ENCODE results near the gene ATG16L2. TPM values are rescaled to one million over a fixed set of nuclear protein-coding genes. Genes with fewer than 3 reads are reported as not detected.

Gene ATG16L2
- total and polyA plus RNA-seq, 10 of the 15 experiments (the other 5 are each of a cell fraction or from before 2014, with no cell fraction given), result 1.9 to 67.7 (median 30.4) TPM

- ChIA-PET POLR2A (interaction anchor here (0.7 kb wide), 1 partner anchor 1456 kb away, joined by 3 read pairs; no protein-coding TSS in a partner anchor), RAD21 (ENCODE audit: unreplicated experiment) (interaction anchor here (0.7 to 1.6 kb wide), 6 partner anchors 281 to 733 kb away, joined by 3 to 6 read pairs (median 4); no protein-coding TSS in a partner anchor), SMC1A (ENCODE audit: uncharacterized antibody, unreplicated experiment) (interaction anchor here (1.5 to 2.8 kb wide), 2 partner anchors 18 to 336 kb away, joined by 4 to 11 read pairs; no protein-coding TSS in a partner anchor), CTCF (interaction anchor here (0.7 to 2.5 kb wide), 3 partner anchors 10 to 453 kb away, joined by 3 to 13 read pairs (median 3); partner anchors contain the start of gene STARD10)
- in situ Hi-C loops (cut with MboI) (loop anchor here (25.0 kb wide), 1 partner anchor 346 kb away; no protein-coding TSS in a partner anchor), intact Hi-C loops (cut with micrococcal nuclease; ENCODE audit: unreplicated experiment) (no loop called here)
- H3K27me3 ChIP-seq (replicated peaks in 1 of 2; ENCODE audit: control insufficient read depth in 2 of 2, insufficient read depth in 2 of 2, low read length in 1 of 2), result no peaks in the 10 kb centered on the region
- no peak for DNase-seq (ENCODE audit: low read depth, low spot score)
- H3K4me2 ChIP-seq (ENCODE audit: control insufficient read depth, insufficient read depth), result no peak overlapping the region
- no peak overlapping the region for H3K4me3 ChIP-seq
- ATAC-seq, result no peak
- BruUV-seq (replicated peaks), result no TSS peak
- peaks cover 24 to 52% of the 10 kb centered on the region in 2 experiments for H3K36me3 ChIP-seq (ENCODE audit: control insufficient read depth in 2 of 2, insufficient read depth in 2 of 2, low read length in 1 of 2)
- no peak overlapping the region for H3K27ac ChIP-seq (ENCODE audit: control insufficient read depth, insufficient read depth)
- H4K20me1 ChIP-seq (ENCODE audit: control insufficient read depth, insufficient read depth), result no peaks in the 10 kb centered on the region
- H3K9ac ChIP-seq (ENCODE audit: control insufficient read depth, insufficient read depth, low read length), result no peak overlapping the region
- no peaks in the 10 kb centered on the region for H3K9me3 ChIP-seq (replicated peaks; ENCODE audit: control insufficient read depth, insufficient read depth, low read length)
- FAIRE-seq, result no peak
- no peaks in the 10 kb centered on the region for H3K79me2 ChIP-seq (ENCODE audit: control insufficient read depth, insufficient read depth, low read length)
- WGBS (ENCODE audit: insufficient coverage, insufficient replicate concordance, low lambda C conversion rate, missing lambda C conversion rate), result 96% methylated on average over 7 of the region's 7 CpGs
- TF ChIP-seq EED (IDR thresholded peaks at IDR 0.05; ENCODE audit: low read depth) (no peak), SUZ12 (IDR thresholded peaks at IDR 0.05; ENCODE audit: unreplicated experiment) (no peak), NFIC (IDR thresholded peaks at IDR 0.05; ENCODE audit: low read depth, low read length) (no peak), RAD51 (IDR thresholded peaks at IDR 0.05) (no peak), ZNF217 (IDR thresholded peaks at IDR 0.05) (no peak), PRDM15 (CRISPR knock-in tag; IDR thresholded peaks at IDR 0.05) (no peak), CBX3 (IDR thresholded peaks at IDR 0.05; ENCODE audit: borderline replicate concordance, low read depth) (no peak), RAD21 (IDR thresholded peaks at IDR 0.05; ENCODE audit: insufficient read depth, low read depth, low read length) (no peak), SMAD1 (IDR thresholded peaks at IDR 0.05; ENCODE audit: low read depth, partially characterized antibody) (no peak), TAF1 (IDR thresholded peaks at IDR 0.05; ENCODE audit: borderline replicate concordance, low read depth, low read length) (no peak)
- TF ChIP-seq, protein P1, sequence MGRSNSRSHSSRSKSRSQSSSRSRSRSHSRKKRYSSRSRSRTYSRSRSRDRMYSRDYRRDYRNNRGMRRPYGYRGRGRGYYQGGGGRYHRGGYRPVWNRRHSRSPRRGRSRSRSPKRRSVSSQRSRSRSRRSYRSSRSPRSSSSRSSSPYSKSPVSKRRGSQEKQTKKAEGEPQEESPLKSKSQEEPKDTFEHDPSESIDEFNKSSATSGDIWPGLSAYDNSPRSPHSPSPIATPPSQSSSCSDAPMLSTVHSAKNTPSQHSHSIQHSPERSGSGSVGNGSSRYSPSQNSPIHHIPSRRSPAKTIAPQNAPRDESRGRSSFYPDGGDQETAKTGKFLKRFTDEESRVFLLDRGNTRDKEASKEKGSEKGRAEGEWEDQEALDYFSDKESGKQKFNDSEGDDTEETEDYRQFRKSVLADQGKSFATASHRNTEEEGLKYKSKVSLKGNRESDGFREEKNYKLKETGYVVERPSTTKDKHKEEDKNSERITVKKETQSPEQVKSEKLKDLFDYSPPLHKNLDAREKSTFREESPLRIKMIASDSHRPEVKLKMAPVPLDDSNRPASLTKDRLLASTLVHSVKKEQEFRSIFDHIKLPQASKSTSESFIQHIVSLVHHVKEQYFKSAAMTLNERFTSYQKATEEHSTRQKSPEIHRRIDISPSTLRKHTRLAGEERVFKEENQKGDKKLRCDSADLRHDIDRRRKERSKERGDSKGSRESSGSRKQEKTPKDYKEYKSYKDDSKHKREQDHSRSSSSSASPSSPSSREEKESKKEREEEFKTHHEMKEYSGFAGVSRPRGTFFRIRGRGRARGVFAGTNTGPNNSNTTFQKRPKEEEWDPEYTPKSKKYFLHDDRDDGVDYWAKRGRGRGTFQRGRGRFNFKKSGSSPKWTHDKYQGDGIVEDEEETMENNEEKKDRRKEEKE (IDR thresholded peaks at IDR 0.05), result no peak
- H2AFZ ChIP-seq (ENCODE audit: control insufficient read depth, low read depth, low read length), result no peak overlapping the region
- H3K4me1 ChIP-seq (ENCODE audit: control insufficient read depth, insufficient read depth, low read length), result no peaks in the 10 kb centered on the region
Observed at GRCh38 chr11:72841397-72841796, 27.2 kb downstream of the ATG16L2 start.
